DND-41 (cell line): ENCODE results near the gene DSCAML1.

Experiments
- CTCF ChIP-seq: IDR thresholded peaks from 2 replicates; pipeline ENCODE4 v1.5.1; 2012; ENCODE audit warnings: borderline replicate concordance, low read length, moderate library complexity, mild to moderate bottlenecking; ENCODE audit not compliant: poor library complexity, severe bottlenecking; ENCODE audit errors: extremely low read depth
- EZH2 ChIP-seq: IDR thresholded peaks from 3 replicates; pipeline ENCODE4 v1.6.1; 2012; ENCODE audit warnings: borderline replicate concordance, low read depth, mild to moderate bottlenecking, moderate library complexity, low read length, inconsistent platforms; ENCODE audit not compliant: severe bottlenecking

GRCh38 chr11:117752071-117752470 is 44.9 kb downstream of the DSCAML1 start:
- TF ChIP-seq CTCF (no peak), EZH2 (no peak)
